Measurements from ENCODE around the gene CFAP299. TPM values are rescaled to one million over a fixed set of nuclear protein-coding genes. Genes with fewer than 3 reads are reported as not detected.

Gene CFAP299
- total and polyA plus RNA-seq, 9 of the 15 experiments (the other 6 are each of a cell fraction or from before 2014, with no cell fraction given): 0.09 to 3.0 (median 0.76) TPM

DNA sequence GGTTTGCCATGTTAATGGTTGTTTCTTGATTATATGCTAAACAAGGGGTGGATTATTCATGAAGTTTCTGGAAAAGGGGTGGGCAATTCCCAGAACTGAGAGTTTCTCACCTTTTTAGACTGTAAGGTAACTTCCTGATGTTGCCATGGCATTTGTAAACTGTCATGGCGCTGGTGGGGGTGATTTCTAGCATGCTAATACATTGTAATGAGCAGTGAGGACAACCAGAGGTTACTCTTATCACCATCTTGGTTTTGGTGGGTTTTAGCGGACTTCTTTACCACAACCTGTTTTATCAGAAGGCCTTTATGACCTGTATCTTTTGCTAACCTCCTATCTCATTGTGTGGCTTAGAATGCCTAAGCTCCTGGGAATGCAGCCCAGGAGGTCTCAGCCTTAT is 81.5 kb downstream of the CFAP299 start (continued):
- TF ChIP-seq POU5F1 (IDR thresholded peaks at IDR 0.05; ENCODE audit: borderline replicate concordance, low read depth, low read length, partially characterized antibody): no peak
- TF ChIP-seq ZFX (CRISPR knock-in tag; IDR thresholded peaks at IDR 0.05): no peak
- TF ChIP-seq ZNF766 (CRISPR knock-in tag; conservative IDR thresholded peaks at IDR 0.05): peak; percentile 95
- no peak for TF ChIP-seq DIDO1 (tag; IDR thresholded peaks at IDR 0.05; ENCODE audit: low read depth)
- no peak for TF ChIP-seq DACH1 (IDR thresholded peaks at IDR 0.05; ENCODE audit: partially characterized antibody)
- no peak for TF ChIP-seq CBFA2T2 (conservative IDR thresholded peaks at IDR 0.05)
- no peak for TF ChIP-seq ZNF444 (CRISPR knock-in tag; IDR thresholded peaks at IDR 0.05)
- TF ChIP-seq, protein P1, sequence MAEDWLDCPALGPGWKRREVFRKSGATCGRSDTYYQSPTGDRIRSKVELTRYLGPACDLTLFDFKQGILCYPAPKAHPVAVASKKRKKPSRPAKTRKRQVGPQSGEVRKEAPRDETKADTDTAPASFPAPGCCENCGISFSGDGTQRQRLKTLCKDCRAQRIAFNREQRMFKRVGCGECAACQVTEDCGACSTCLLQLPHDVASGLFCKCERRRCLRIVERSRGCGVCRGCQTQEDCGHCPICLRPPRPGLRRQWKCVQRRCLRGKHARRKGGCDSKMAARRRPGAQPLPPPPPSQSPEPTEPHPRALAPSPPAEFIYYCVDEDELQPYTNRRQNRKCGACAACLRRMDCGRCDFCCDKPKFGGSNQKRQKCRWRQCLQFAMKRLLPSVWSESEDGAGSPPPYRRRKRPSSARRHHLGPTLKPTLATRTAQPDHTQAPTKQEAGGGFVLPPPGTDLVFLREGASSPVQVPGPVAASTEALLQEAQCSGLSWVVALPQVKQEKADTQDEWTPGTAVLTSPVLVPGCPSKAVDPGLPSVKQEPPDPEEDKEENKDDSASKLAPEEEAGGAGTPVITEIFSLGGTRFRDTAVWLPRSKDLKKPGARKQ (CRISPR knock-in tag; IDR thresholded peaks at IDR 0.05): no peak
- no peak for TF ChIP-seq ETV6 (IDR thresholded peaks at IDR 0.05; ENCODE audit: borderline replicate concordance in 1 of 2, low read depth in 2 of 2, low read length in 1 of 2)
- TF ChIP-seq ETV6 (CRISPR knock-in tag; IDR thresholded peaks at IDR 0.05; ENCODE audit: borderline replicate concordance): no peak
- no peak for TF ChIP-seq ZNF696 (CRISPR knock-in tag; conservative IDR thresholded peaks at IDR 0.05)
- TF ChIP-seq GABPA (tag; conservative IDR thresholded peaks at IDR 0.05; ENCODE audit: low read depth): 0 out of 2 replicates have a peak, but pooled peaks have one; percentile 15
- no peak for TF ChIP-seq HMGN3 (IDR thresholded peaks at IDR 0.05; ENCODE audit: borderline replicate concordance, extremely low read depth, insufficient read length, low read depth, low read length)
- TF ChIP-seq, protein P2, sequence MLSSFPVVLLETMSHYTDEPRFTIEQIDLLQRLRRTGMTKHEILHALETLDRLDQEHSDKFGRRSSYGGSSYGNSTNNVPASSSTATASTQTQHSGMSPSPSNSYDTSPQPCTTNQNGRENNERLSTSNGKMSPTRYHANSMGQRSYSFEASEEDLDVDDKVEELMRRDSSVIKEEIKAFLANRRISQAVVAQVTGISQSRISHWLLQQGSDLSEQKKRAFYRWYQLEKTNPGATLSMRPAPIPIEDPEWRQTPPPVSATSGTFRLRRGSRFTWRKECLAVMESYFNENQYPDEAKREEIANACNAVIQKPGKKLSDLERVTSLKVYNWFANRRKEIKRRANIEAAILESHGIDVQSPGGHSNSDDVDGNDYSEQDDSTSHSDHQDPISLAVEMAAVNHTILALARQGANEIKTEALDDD (IDR thresholded peaks at IDR 0.05): peak; percentile 44; the same call in 1 of the 2 replicates
- TF ChIP-seq, protein P3, sequence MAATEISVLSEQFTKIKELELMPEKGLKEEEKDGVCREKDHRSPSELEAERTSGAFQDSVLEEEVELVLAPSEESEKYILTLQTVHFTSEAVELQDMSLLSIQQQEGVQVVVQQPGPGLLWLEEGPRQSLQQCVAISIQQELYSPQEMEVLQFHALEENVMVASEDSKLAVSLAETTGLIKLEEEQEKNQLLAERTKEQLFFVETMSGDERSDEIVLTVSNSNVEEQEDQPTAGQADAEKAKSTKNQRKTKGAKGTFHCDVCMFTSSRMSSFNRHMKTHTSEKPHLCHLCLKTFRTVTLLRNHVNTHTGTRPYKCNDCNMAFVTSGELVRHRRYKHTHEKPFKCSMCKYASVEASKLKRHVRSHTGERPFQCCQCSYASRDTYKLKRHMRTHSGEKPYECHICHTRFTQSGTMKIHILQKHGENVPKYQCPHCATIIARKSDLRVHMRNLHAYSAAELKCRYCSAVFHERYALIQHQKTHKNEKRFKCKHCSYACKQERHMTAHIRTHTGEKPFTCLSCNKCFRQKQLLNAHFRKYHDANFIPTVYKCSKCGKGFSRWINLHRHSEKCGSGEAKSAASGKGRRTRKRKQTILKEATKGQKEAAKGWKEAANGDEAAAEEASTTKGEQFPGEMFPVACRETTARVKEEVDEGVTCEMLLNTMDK (IDR thresholded peaks at IDR 0.05; ENCODE audit: borderline replicate concordance, insufficient read depth, low read depth, low read length, poor library complexity, severe bottlenecking): no peak
- 0 out of 4 replicates have a peak, but pooled peaks of 1 of the 2 experiments have one; percentile 47 for TF ChIP-seq SRF (CRISPR knock-in tag; IDR thresholded peaks at IDR 0.05)
- TF ChIP-seq MEF2D (tag; conservative IDR thresholded peaks at IDR 0.05; ENCODE audit: low read depth): no peak
- no peak for TF ChIP-seq PRMT5 (CRISPR knock-in tag; IDR thresholded peaks at IDR 0.05)
- TF ChIP-seq ESRRA (IDR thresholded peaks at IDR 0.05; ENCODE audit: borderline replicate concordance, low read depth): peak; percentile 86; the same call in 1 of the 2 replicates
- TF ChIP-seq, protein P4, sequence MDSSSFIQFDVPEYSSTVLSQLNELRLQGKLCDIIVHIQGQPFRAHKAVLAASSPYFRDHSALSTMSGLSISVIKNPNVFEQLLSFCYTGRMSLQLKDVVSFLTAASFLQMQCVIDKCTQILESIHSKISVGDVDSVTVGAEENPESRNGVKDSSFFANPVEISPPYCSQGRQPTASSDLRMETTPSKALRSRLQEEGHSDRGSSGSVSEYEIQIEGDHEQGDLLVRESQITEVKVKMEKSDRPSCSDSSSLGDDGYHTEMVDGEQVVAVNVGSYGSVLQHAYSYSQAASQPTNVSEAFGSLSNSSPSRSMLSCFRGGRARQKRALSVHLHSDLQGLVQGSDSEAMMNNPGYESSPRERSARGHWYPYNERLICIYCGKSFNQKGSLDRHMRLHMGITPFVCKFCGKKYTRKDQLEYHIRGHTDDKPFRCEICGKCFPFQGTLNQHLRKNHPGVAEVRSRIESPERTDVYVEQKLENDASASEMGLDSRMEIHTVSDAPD (CRISPR knock-in tag; IDR thresholded peaks at IDR 0.05): no peak
- no peak for TF ChIP-seq ZNF436 (CRISPR knock-in tag; IDR thresholded peaks at IDR 0.05)

Measured in K562 (cell line).